WERI-Rb-1 (cell line): ENCODE measurements around the gene SLC24A3.
A peak's percentile ranks its signal among the peaks of the same experiment; 100 is the strongest.

Experiments
- DNase-seq: peaks from one replicate; pipeline ENCODE4 v3.0.0-alpha.2; 2020
- H3K27ac ChIP-seq: fragments of 250-450 bp; sonication (Bioruptor Pico); 2 replicates; pipeline ENCODE4 v1.5.1; 2020; ENCODE audit warnings: mild to moderate bottlenecking, moderate library complexity
- H3K27me3 ChIP-seq: fragments of 250-450 bp; sonication (Bioruptor Pico); 2 replicates; pipeline ENCODE4 v1.5.1; 2021; ENCODE audit warnings: mild to moderate bottlenecking, low read depth, moderate library complexity; ENCODE audit not compliant: insufficient read depth, severe bottlenecking
- H3K36me3 ChIP-seq: fragments of 250-450 bp; sonication (Bioruptor Pico); 2 replicates; pipeline ENCODE4 v1.5.1; 2020; ENCODE audit warnings: mild to moderate bottlenecking, moderate library complexity
- H3K4me3 ChIP-seq: 2 replicates; pipeline ENCODE4 v1.5.1; 2011; ENCODE audit warnings: low read depth, mild to moderate bottlenecking, control low read depth, low read length
- H3K9me3 ChIP-seq: fragments of 250-450 bp; sonication (Bioruptor Pico); 2 replicates; pipeline ENCODE4 v1.5.1; 2021; ENCODE audit warnings: mild to moderate bottlenecking, moderate library complexity; ENCODE audit not compliant: severe bottlenecking
- TF ChIP-seq, protein P1 (sequence below): IDR thresholded peaks from 2 replicates; pipeline ENCODE4 v1.5.1; 2011; ENCODE audit warnings: low read depth, mild to moderate bottlenecking, control low read depth, inconsistent platforms, low read length

SLC24A3 gene

DNA sequence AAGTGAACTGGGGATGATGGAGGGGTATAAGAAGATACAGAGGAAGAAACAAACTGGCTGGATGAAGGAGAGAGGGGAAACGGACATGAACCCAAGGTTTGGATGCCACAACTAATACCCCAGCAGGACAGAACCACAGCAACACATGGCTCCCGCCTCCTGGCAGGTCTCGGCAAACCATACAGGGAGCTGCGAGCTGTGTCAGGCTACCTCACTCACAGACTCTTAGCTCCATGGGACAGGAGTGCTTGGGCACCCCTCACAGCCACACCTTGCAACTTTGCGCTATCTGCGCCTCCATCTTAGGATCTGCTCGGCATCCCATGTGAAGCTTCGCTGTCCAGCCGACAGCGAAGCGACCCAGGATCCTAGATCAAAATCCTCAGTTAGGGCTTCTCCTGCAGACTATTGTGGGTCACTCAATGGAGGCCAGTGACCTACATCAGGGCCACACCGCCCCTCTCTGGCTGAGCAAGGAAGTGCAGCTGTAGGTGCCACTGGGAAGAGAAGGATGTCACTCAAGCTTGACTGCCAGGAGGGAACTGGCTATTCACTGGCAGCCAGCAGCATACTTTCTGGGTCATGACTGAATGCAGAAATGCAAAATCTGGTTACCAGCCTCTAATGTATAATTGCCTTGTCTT is 371.2 kb downstream of the SLC24A3 start:
- H3K27me3 ChIP-seq = peaks cover 95% of the 10 kb centered on the region
- no peak overlapping the region for H3K4me3 ChIP-seq
- no peak overlapping the region for H3K27ac ChIP-seq
- no peaks in the 10 kb centered on the region for H3K9me3 ChIP-seq
- TF ChIP-seq, protein P1, sequence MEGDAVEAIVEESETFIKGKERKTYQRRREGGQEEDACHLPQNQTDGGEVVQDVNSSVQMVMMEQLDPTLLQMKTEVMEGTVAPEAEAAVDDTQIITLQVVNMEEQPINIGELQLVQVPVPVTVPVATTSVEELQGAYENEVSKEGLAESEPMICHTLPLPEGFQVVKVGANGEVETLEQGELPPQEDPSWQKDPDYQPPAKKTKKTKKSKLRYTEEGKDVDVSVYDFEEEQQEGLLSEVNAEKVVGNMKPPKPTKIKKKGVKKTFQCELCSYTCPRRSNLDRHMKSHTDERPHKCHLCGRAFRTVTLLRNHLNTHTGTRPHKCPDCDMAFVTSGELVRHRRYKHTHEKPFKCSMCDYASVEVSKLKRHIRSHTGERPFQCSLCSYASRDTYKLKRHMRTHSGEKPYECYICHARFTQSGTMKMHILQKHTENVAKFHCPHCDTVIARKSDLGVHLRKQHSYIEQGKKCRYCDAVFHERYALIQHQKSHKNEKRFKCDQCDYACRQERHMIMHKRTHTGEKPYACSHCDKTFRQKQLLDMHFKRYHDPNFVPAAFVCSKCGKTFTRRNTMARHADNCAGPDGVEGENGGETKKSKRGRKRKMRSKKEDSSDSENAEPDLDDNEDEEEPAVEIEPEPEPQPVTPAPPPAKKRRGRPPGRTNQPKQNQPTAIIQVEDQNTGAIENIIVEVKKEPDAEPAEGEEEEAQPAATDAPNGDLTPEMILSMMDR = peak; percentile 83
- DNase-seq = peak; percentile 71
- H3K36me3 ChIP-seq = no peaks in the 10 kb centered on the region

DNA sequence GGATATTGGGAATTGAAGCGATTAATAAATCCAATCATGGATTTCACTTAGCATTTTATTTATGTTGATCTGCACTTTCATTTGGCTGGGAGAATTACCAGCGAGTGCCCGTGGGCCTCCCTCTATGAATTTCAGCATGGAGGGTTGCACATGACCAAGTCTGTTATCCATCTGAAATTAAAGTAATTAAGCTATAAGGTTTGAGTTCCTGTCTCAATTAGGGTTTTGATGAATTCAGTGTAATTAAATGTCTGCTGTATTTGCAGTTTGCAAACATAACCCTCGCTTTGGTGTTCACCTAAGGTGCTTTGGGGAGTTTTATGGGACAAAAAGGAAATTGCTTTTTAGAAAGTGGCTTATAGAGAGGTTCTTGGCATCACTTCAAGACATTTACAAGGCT is 375.8 kb downstream of the SLC24A3 start:
- Histone ChIP-seq H3K36me3 (no peaks in the 10 kb centered on the region), H3K4me3 (no peak overlapping the region), H3K27me3 (peaks cover 74% of the 10 kb centered on the region), H3K9me3 (no peaks in the 10 kb centered on the region), H3K27ac (no peak overlapping the region)
- DNase-seq = no peak
- TF ChIP-seq, protein P1 = no peak

DNA sequence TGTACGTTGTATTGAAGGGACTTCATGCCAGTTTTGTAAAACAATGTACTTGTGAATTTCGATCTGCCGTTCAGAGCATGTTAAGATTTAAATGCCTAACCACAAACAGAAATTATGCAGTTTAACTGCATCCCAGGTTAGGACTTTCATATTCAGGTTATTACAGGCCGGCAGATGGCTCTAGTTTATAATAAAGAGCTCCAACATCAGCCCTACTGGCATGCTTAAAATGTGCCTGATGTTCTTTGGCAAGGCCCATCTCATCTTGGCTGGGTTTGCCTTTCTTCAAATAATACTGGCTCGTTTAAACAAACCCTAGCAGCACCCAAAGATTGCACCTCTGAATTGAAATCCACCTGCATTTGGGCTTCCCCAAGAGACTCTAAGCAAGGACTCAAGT is 376.3 kb downstream of the SLC24A3 start:
- peaks cover 74% of the 10 kb centered on the region for H3K27me3 ChIP-seq
- H3K36me3 ChIP-seq = no peaks in the 10 kb centered on the region
- H3K4me3 ChIP-seq = no peak overlapping the region
- DNase-seq = no peak
- H3K27ac ChIP-seq = no peak overlapping the region
- TF ChIP-seq, protein P1 = no peak
- H3K9me3 ChIP-seq = no peaks in the 10 kb centered on the region

DNA sequence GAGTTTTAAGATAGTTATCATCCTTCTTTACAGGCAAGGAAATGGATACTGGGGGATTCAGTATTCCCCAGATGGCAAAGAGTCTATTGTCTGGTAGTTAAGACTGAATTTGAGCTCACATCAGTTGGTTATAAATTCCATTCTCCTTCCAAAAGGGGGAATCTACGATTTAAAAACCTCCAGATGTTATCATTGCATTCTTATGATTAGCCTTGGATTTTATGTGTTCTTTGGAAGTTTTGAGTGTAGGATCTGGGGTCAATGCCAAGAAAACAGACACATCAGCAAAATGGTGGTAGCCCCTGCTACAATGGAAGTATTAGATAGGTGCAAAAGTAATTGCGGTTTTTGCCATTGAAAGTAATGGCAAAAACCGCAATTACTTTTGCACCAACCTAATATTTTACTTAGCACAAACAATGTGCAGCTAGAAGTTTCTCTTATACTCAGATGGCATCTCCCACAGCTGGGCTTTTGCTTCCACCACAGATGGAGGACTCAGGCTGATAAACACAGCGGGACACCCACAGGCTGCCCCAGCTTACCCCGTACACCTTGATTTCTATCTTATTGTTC is 377.4 kb downstream of the SLC24A3 start:
- Histone ChIP-seq H3K27me3 (peaks cover 69% of the 10 kb centered on the region), H3K9me3 (no peaks in the 10 kb centered on the region), H3K36me3 (no peaks in the 10 kb centered on the region), H3K4me3 (no peak overlapping the region), H3K27ac (no peak overlapping the region)
- DNase-seq = no peak
- TF ChIP-seq, protein P1 = no peak

DNA sequence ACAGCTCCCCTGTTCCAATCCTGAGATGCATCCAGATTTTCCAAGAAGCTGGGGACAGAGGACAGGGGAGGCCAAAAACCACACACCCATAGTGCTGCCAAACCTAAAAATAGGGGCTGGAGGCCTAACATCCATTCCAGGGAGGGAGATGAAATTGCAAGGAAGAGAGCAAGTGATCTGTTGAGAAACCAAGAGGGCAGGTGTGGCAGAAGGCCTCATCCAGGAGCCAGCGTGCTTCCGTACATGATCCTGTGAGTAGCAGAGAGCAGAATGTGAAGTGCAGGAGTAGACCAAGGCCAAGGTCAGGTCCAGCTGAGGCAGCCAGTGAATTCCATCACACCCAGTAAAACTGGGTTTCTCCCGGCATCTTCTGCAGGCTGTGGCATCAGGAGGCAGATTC is 377.9 kb downstream of the SLC24A3 start:
- Histone ChIP-seq H3K9me3 (no peaks in the 10 kb centered on the region), H3K36me3 (no peaks in the 10 kb centered on the region), H3K27me3 (peaks cover 68% of the 10 kb centered on the region), H3K4me3 (no peak overlapping the region), H3K27ac (no peak overlapping the region)
- DNase-seq = no peak
- TF ChIP-seq, protein P1 = no peak

DNA sequence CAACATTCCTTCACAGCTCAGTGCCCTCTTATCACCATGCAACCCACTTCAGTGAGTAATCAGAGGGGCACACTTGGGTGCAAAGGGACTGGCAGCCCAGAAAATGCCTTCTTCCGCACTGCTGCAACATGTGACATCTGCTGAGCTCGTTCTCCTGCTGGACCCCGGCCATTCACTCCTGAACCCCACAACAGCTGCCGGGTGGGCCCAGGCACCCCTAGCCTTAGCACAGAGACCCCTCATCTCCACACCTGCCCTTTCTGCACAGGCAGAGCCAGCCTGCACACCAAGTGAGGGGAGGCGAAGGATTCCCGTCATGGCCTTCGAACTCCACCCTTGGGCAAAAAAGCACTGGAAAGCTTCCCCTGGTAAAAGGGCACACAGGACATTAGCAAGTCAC is 381.3 kb downstream of the SLC24A3 start:
- TF ChIP-seq, protein P1 = no peak
- Histone ChIP-seq H3K4me3 (no peak overlapping the region), H3K9me3 (no peaks in the 10 kb centered on the region), H3K27ac (no peak overlapping the region), H3K27me3 (peaks cover 64% of the 10 kb centered on the region), H3K36me3 (no peaks in the 10 kb centered on the region)
- no peak for DNase-seq
